LNCAP (cell line): ENCODE results near the gene OGFR.

Experiments
- CTCF ChIP-seq: fragments of 450-650 bp; IDR thresholded peaks from 2 replicates; pipeline ENCODE4 v1.5.1; 2017; ENCODE audit warnings: mild to moderate bottlenecking

The OGFR gene

GRCh38 chr20:62860391-62860923, 55.8 kb downstream of the OGFR start:
- TF ChIP-seq CTCF = no peak

GRCh38 chr20:62860924-62861691, 56.5 kb downstream of the OGFR start:
- no peak for TF ChIP-seq CTCF

GRCh38 chr20:62861726-62862336, 57.2 kb downstream of the OGFR start, which contains the start of gene TCFL5:
TCFL5 (minus strand) TSS chr20:62861822; CDS start chr20:62861670, 152 bp downstream.
- no peak for TF ChIP-seq CTCF
